ENCODE results near the gene HTRA2.

Gene HTRA2

GRCh38 chr2:74505448-74506246 is 24.1 kb upstream of the HTRA2 start:
- DNase-seq (ENCODE audit: low read depth, low spot score) = no peak
- no peak overlapping the region for H3K4me3 ChIP-seq (ENCODE audit: low read depth, low read length)
- in situ Hi-C loops (cut with HindIII; ENCODE audit: low sequenced_read_pairs) = no loop called here
- TF ChIP-seq CTCF (IDR thresholded peaks at IDR 0.05; ENCODE audit: low read depth, low read length) = no peak

- TF ChIP-seq CTCF (IDR thresholded peaks at IDR 0.05; ENCODE audit: low read depth, low read length) = peak; percentile 42
- H3K4me3 ChIP-seq (ENCODE audit: low read depth, low read length) = peak within 1 kb of the TSS; percentile 97
- peak; percentile 98 for DNase-seq (ENCODE audit: low read depth, low spot score)
- in situ Hi-C loops (cut with HindIII; ENCODE audit: low sequenced_read_pairs) = no loop called here
Measured at GRCh38 chr2:74507145-74507925, 22.4 kb upstream of the HTRA2 start, which contains the start of gene PCGF1. PCGF1 (minus strand) TSS chr2:74507695; CDS start chr2:74507668, 27 bp downstream.

- no peak for TF ChIP-seq CTCF (IDR thresholded peaks at IDR 0.05; ENCODE audit: low read depth, low read length)
- no peak for DNase-seq (ENCODE audit: low read depth, low spot score)
- in situ Hi-C loops (cut with HindIII; ENCODE audit: low sequenced_read_pairs) = no loop called here
Measured at GRCh38 chr2:74507926-74508520, 21.7 kb upstream of the HTRA2 start.

GRCh38 chr2:74510272-74510671 is 19.5 kb upstream of the HTRA2 start:
- no peak overlapping the region for H3K4me3 ChIP-seq (ENCODE audit: low read depth, low read length)
- DNase-seq (ENCODE audit: low read depth, low spot score) = no peak
- TF ChIP-seq CTCF (IDR thresholded peaks at IDR 0.05; ENCODE audit: low read depth, low read length) = no peak
- in situ Hi-C loops (cut with HindIII; ENCODE audit: low sequenced_read_pairs) = no loop called here

More at GRCh38 chr2:74507926-74508520, 21.7 kb upstream of the HTRA2 start:
- peak overlapping the region; percentile 97 for H3K4me3 ChIP-seq (ENCODE audit: low read depth, low read length)

- in situ Hi-C loops (cut with HindIII; ENCODE audit: low sequenced_read_pairs) = no loop called here
- no peak for DNase-seq (ENCODE audit: low read depth, low spot score)
- no peak overlapping the region for H3K4me3 ChIP-seq (ENCODE audit: low read depth, low read length)
- TF ChIP-seq CTCF (IDR thresholded peaks at IDR 0.05; ENCODE audit: low read depth, low read length) = no peak
Measured at GRCh38 chr2:74511104-74511989, 18.4 kb upstream of the HTRA2 start.

Measured in astrocyte of the spinal cord (primary cell).